Measurements from ENCODE around the gene AGA. TPM values are rescaled to one million over a fixed set of nuclear protein-coding genes. Genes with fewer than 3 reads are reported as not detected.

AGA gene
- total RNA-seq, 3 donors from 2014 or later: 13.7 to 20.5 (median 16.4) TPM

DNA sequence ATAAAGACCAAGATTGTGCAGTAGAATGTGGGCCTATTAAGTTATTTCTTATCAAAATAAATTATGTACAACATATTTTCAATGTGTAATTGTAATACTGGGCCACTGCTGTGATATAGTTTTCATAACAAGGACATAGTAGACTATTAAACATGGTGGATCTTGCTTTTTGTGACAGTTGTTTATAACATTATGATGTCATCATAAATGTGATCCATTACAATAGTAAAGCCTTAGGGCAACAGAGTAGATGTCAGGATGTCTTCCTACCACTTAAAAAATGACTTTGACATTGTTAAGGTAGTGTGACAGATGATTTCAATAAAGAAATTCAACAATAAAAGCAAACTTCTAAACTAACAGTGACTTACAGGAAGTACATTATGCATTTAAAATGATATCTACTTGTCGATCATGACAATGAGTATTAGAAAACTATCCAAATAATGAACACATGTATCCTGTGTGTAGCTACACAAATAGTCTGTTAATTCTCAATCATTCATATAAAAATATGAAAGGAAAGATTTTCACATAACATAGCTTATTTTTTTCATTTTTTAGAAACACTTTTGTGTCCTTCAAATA is 5.3 kb upstream of the AGA start:
- intact Hi-C loops (cut with DNase I, micrococcal nuclease): no loop called here
- no peak for ATAC-seq
- no peaks in the 10 kb centered on the region for H3K4me1 ChIP-seq (ENCODE audit: low read depth)
- no peak for DNase-seq
- TF ChIP-seq, protein P1, sequence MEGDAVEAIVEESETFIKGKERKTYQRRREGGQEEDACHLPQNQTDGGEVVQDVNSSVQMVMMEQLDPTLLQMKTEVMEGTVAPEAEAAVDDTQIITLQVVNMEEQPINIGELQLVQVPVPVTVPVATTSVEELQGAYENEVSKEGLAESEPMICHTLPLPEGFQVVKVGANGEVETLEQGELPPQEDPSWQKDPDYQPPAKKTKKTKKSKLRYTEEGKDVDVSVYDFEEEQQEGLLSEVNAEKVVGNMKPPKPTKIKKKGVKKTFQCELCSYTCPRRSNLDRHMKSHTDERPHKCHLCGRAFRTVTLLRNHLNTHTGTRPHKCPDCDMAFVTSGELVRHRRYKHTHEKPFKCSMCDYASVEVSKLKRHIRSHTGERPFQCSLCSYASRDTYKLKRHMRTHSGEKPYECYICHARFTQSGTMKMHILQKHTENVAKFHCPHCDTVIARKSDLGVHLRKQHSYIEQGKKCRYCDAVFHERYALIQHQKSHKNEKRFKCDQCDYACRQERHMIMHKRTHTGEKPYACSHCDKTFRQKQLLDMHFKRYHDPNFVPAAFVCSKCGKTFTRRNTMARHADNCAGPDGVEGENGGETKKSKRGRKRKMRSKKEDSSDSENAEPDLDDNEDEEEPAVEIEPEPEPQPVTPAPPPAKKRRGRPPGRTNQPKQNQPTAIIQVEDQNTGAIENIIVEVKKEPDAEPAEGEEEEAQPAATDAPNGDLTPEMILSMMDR (IDR thresholded peaks at IDR 0.05): no peak
- no peaks in the 10 kb centered on the region for H3K36me3 ChIP-seq (ENCODE audit: low read depth)
- H3K4me3 ChIP-seq: no peak overlapping the region
- no peaks in the 10 kb centered on the region for H3K9me3 ChIP-seq

DNA sequence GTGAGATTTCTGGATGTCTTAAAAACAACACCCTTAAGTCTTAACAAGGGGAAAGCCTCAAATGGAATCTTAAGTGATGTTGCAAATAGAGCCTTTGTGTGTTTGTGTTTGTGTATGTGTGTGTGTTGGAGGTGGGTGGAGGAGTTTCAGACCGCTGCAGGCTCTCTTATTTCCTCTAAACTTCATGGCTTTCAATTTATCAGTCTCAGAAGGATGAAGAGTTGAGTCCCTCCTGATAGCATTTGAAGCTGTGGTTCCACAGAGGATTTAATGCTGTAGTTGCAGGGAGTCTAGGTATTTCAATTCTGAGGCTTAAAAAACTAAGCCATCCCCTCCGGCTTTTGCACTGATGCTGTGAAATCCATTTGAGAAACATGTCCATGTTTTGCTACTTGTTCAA is 4.3 kb upstream of the AGA start:
- Histone ChIP-seq H3K4me3 (no peak overlapping the region), H3K36me3 (ENCODE audit: low read depth) (no peaks in the 10 kb centered on the region), H3K9me3 (no peaks in the 10 kb centered on the region), H3K4me1 (ENCODE audit: low read depth) (no peaks in the 10 kb centered on the region)
- intact Hi-C loops (cut with DNase I, micrococcal nuclease): no loop called here
- DNase-seq (no peak), ATAC-seq (no peak)
- TF ChIP-seq, protein P1 (IDR thresholded peaks at IDR 0.05): no peak

DNA sequence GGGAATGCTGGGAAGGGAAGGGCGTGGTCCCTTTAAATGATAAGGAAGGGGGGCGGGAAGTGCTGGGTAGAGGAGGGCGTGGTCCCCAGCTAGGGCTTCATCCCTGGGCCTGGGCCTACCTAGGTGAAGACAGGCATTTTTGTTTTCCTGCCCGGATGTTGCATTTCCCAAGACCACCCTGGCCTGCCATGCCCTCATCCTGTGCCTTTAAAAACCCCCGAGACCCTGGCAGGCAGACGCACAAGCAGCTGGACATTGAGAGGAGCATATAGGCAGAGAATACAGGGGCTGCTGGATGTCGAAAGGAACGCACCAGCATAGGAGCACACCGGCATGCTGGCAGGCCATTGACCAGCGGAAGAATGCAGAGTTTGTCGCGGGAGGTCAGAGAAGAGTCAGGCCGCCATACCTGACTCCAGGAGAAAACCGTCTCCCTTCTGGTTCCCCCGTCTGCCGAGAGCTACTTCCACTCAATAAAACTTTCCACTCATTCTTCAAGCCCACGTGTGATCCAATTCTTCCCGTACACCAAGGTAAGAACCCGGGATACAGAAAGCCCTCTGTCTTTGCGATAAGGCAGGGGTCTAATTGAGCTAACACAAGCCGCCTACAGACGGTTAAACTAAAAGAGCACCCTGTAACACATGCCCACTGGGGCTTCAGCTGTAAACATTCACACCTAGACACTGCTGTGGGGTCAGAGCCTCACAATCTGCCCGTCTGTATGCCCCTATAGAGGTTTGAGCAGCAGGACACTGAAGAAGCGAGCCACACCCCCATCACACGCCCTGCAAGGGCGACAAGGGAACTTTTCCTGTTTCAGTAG is 2.9 kb upstream of the AGA start:
- DNase-seq (peak in 1 of 3 donors; percentile 17), ATAC-seq (no peak)
- TF ChIP-seq, protein P1 (IDR thresholded peaks at IDR 0.05): no peak
- intact Hi-C loops (cut with DNase I, micrococcal nuclease): no loop called here
- Histone ChIP-seq H3K4me3 (no peak overlapping the region), H3K36me3 (ENCODE audit: low read depth) (no peaks in the 10 kb centered on the region), H3K4me1 (ENCODE audit: low read depth) (no peaks in the 10 kb centered on the region), H3K9me3 (no peaks in the 10 kb centered on the region)

DNA sequence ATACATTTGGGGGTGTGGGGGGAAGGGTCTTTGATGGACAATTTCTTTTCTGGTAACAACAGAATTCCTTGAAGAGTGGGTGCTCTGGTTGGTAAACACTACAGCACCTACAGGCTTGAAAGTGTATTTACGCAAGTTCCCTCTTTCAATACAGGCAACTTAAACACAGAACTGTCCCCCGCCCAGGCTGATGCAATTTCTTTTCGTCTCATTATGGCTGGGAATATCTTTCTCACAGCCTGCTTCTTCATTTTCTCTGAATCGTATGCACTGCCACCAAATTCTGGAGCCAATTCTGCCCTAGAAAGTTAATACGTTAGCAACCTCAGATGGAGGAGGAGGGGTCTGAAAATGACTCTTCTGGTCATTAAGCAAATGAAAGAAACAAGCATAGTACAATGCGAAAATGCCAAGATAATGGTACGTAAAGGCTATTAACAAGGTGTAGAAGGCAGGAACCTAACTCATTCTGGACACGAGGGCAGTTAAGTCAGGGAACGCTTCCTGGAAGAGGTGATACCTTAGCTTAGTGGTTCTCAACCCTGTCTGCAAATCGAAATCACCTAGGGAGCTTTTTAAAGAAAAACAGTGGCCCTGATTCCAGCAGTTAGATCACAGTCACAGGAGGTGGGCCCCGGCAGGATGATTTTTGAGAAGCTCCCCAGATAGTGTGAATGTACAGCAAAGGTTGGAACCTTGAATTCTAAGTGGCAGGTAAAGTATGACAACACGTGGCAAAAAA is 1.0 kb downstream of the AGA start:
- TF ChIP-seq, protein P1 (IDR thresholded peaks at IDR 0.05): no peak
- DNase-seq (peak in 1 of 3 donors; percentile 32), ATAC-seq (peak; percentile 8)
- Histone ChIP-seq H3K4me1 (ENCODE audit: low read depth) (no peaks in the 10 kb centered on the region), H3K4me3 (peak overlapping the region; percentile 54), H3K36me3 (ENCODE audit: low read depth) (no peaks in the 10 kb centered on the region), H3K9me3 (no peaks in the 10 kb centered on the region)
- intact Hi-C loops (cut with DNase I, micrococcal nuclease): no loop called here

DNA sequence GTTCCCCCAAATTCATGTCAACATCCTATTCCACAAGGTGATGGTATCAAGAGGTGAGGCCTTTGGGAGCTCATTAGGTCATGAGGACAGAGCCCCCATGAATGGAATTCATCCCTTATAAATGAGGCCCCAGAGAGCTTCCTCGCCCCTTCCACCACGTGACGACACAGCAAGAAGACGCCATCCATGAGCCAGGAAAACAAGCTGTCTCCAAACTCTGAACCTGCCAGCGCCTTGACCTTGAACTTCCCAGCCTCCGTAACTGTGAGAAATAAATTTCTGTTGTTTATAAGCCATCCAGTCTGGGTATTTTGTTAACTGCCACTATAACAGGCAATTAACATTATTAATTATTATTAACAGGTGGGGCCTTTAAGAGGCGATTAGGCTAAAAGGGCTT is 5.8 kb downstream of the AGA start:
- no peaks in the 10 kb centered on the region for H3K4me1 ChIP-seq (ENCODE audit: low read depth)
- TF ChIP-seq, protein P1 (IDR thresholded peaks at IDR 0.05): no peak
- no peak overlapping the region for H3K4me3 ChIP-seq
- intact Hi-C loops (cut with DNase I, micrococcal nuclease): no loop called here
- DNase-seq (no peak), ATAC-seq (no peak)
- H3K36me3 ChIP-seq (ENCODE audit: low read depth): no peaks in the 10 kb centered on the region
- H3K9me3 ChIP-seq: no peaks in the 10 kb centered on the region
